Activated CD8-positive, alpha-beta memory T cell treated with anti-CD3 and anti-CD28 coated beads, Interleukin-2, amount 10 ng/mL, durations not matched to agents 7 days and 5 days (primary cell): ENCODE results near the gene WDFY4. TPM values are rescaled to one million over a fixed set of nuclear protein-coding genes. Genes with fewer than 3 reads are reported as not detected.

Source experiments
- ATAC-seq: fragments of 150-1000 bp; cut with Tn5 transposase; one replicate; pipeline ENCODE4 v1.10.0; 2021; ENCODE audit warnings: moderate library complexity
- CTCF ChIA-PET: fragments of 350-600 bp; sonication (Branson Sonifier 250); formaldehyde crosslinking; loops from one replicate; lab custom pipeline; 2021; ENCODE audit warnings: antibody characterized with exemption; lab: Charles Lee
- DNase-seq: peaks from one replicate; pipeline ENCODE4 v3.0.0-alpha.2; 2020
- H3K27ac Mint-ChIP-seq: one replicate; pipeline ENCODE4 v1.8.0; 2021; ENCODE audit warnings: mild to moderate bottlenecking, mixed read lengths
- H3K27me3 Mint-ChIP-seq: one replicate; pipeline ENCODE4 v1.8.0; 2021; ENCODE audit warnings: mixed read lengths
- H3K36me3 Mint-ChIP-seq: one replicate; pipeline ENCODE4 v1.8.0; 2021; ENCODE audit warnings: mild to moderate bottlenecking, mixed read lengths
- H3K4me1 Mint-ChIP-seq: one replicate; pipeline ENCODE4 v1.8.0; 2021; ENCODE audit warnings: mixed read lengths
- H3K4me3 Mint-ChIP-seq: one replicate; pipeline ENCODE4 v1.8.0; 2021; ENCODE audit warnings: mild to moderate bottlenecking, moderate library complexity, mixed read lengths
- H3K9me3 Mint-ChIP-seq: one replicate; pipeline ENCODE4 v1.8.0; 2022; ENCODE audit warnings: low read depth, mixed read lengths
- total RNA-seq, 2 experiments: library from RNA; stranded (reverse); gene quantifications; one replicate each; pipeline ENCODE4 v1.2.3, GENCODE V29; 2021

WDFY4 gene
- total RNA-seq, 2 experiments from 2014 or later = 0.06 TPM; not detected in 1

- Mint-ChIP-seq H3K9me3 (no peaks in the 10 kb centered on the region), H3K4me3 (no peak overlapping the region), H3K27ac (no peak overlapping the region), H3K36me3 (no peaks in the 10 kb centered on the region), H3K27me3 (peaks cover 10% of the 10 kb centered on the region), H3K4me1 (no peaks in the 10 kb centered on the region)
- DNase-seq (no peak), ATAC-seq (no peak)
- CTCF ChIA-PET = no interaction called here
Observed at GRCh38 chr10:48965460-48965859, 280.8 kb downstream of the WDFY4 start.

- peaks cover 3% of the 10 kb centered on the region for H3K27me3 Mint-ChIP-seq
- no peak overlapping the region for H3K27ac Mint-ChIP-seq
- H3K9me3 Mint-ChIP-seq = no peaks in the 10 kb centered on the region
- no peaks in the 10 kb centered on the region for H3K36me3 Mint-ChIP-seq
- CTCF ChIA-PET = no interaction called here
- ATAC-seq = no peak
- peaks cover 2% of the 10 kb centered on the region for H3K4me1 Mint-ChIP-seq
- DNase-seq = no peak
- H3K4me3 Mint-ChIP-seq = no peak overlapping the region
Observed at GRCh38 chr10:48968036-48968435, 283.4 kb downstream of the WDFY4 start.

- H3K27ac Mint-ChIP-seq = no peak overlapping the region
- ATAC-seq (no peak), DNase-seq (no peak)
- no peaks in the 10 kb centered on the region for H3K9me3 Mint-ChIP-seq
- peaks cover 2% of the 10 kb centered on the region for H3K4me1 Mint-ChIP-seq
- H3K27me3 Mint-ChIP-seq = peaks cover 3% of the 10 kb centered on the region
- CTCF ChIA-PET = no interaction called here
- H3K36me3 Mint-ChIP-seq = no peaks in the 10 kb centered on the region
- no peak overlapping the region for H3K4me3 Mint-ChIP-seq
Observed at GRCh38 chr10:48970046-48970445, 285.4 kb downstream of the WDFY4 start.

GRCh38 chr10:48970654-48971053 lies 286.0 kb downstream of the WDFY4 start:
- H3K27ac Mint-ChIP-seq = no peak overlapping the region
- H3K4me1 Mint-ChIP-seq = peaks cover 2% of the 10 kb centered on the region
- DNase-seq (no peak), ATAC-seq (no peak)
- H3K36me3 Mint-ChIP-seq = no peaks in the 10 kb centered on the region
- H3K9me3 Mint-ChIP-seq = no peaks in the 10 kb centered on the region
- CTCF ChIA-PET = no interaction called here
- peaks cover 3% of the 10 kb centered on the region for H3K27me3 Mint-ChIP-seq
- H3K4me3 Mint-ChIP-seq = no peak overlapping the region

- Mint-ChIP-seq H3K9me3 (no peaks in the 10 kb centered on the region), H3K27me3 (peaks cover 3% of the 10 kb centered on the region), H3K27ac (no peak overlapping the region), H3K36me3 (no peaks in the 10 kb centered on the region), H3K4me3 (no peak overlapping the region), H3K4me1 (peaks cover 2% of the 10 kb centered on the region)
- CTCF ChIA-PET = no interaction called here
- DNase-seq (no peak), ATAC-seq (no peak)
Observed at GRCh38 chr10:48973065-48973464, 288.4 kb downstream of the WDFY4 start.

GRCh38 chr10:48974510-48975156 lies 290.0 kb downstream of the WDFY4 start:
- H3K36me3 Mint-ChIP-seq = no peaks in the 10 kb centered on the region
- H3K4me3 Mint-ChIP-seq = no peak overlapping the region
- CTCF ChIA-PET = interaction anchor here (1.0 to 1.2 kb wide), 2 partner anchors 318 to 538 kb away, joined by 3 to 4 read pairs; no protein-coding TSS in a partner anchor
- DNase-seq (no peak), ATAC-seq (no peak)
- peaks cover 3% of the 10 kb centered on the region for H3K27me3 Mint-ChIP-seq
- H3K9me3 Mint-ChIP-seq = no peaks in the 10 kb centered on the region
- H3K4me1 Mint-ChIP-seq = peaks cover 2% of the 10 kb centered on the region
- H3K27ac Mint-ChIP-seq = no peak overlapping the region

- ATAC-seq (no peak), DNase-seq (no peak)
- Mint-ChIP-seq H3K4me3 (no peak overlapping the region), H3K36me3 (no peaks in the 10 kb centered on the region), H3K4me1 (no peaks in the 10 kb centered on the region), H3K27ac (no peak overlapping the region), H3K27me3 (peaks cover 3% of the 10 kb centered on the region), H3K9me3 (no peaks in the 10 kb centered on the region)
- CTCF ChIA-PET = interaction anchor here (0.8 to 1.1 kb wide), 3 partner anchors 188 to 533 kb away, joined by 3 to 4 read pairs (median 3); no protein-coding TSS in a partner anchor
Observed at GRCh38 chr10:48976196-48976595, 291.5 kb downstream of the WDFY4 start.

GRCh38 chr10:48978318-48978717 lies 293.6 kb downstream of the WDFY4 start:
- no peaks in the 10 kb centered on the region for H3K36me3 Mint-ChIP-seq
- no peak overlapping the region for H3K27ac Mint-ChIP-seq
- no peak for ATAC-seq
- no peaks in the 10 kb centered on the region for H3K4me1 Mint-ChIP-seq
- no peak overlapping the region for H3K4me3 Mint-ChIP-seq
- no peaks in the 10 kb centered on the region for H3K9me3 Mint-ChIP-seq
- no peaks in the 10 kb centered on the region for H3K27me3 Mint-ChIP-seq
- DNase-seq = no peak
- CTCF ChIA-PET = interaction anchor here (1.7 to 3.3 kb wide), 2 partner anchors 186 to 533 kb away, joined by 4 to 9 read pairs; no protein-coding TSS in a partner anchor

- ATAC-seq = peak; percentile 66
- Mint-ChIP-seq H3K36me3 (no peaks in the 10 kb centered on the region), H3K27ac (no peak overlapping the region), H3K27me3 (no peaks in the 10 kb centered on the region), H3K4me1 (no peaks in the 10 kb centered on the region), H3K4me3 (no peak overlapping the region), H3K9me3 (no peaks in the 10 kb centered on the region)
- peak; percentile 61 for DNase-seq
- CTCF ChIA-PET = interaction anchor here (1.0 to 3.5 kb wide), 5 partner anchors 183 to 537 kb away, joined by 3 to 9 read pairs (median 5); no protein-coding TSS in a partner anchor
Observed at GRCh38 chr10:48981310-48981907, 296.7 kb downstream of the WDFY4 start.

- Mint-ChIP-seq H3K4me1 (no peaks in the 10 kb centered on the region), H3K9me3 (no peaks in the 10 kb centered on the region), H3K36me3 (no peaks in the 10 kb centered on the region), H3K4me3 (no peak overlapping the region), H3K27me3 (no peaks in the 10 kb centered on the region), H3K27ac (no peak overlapping the region)
- no peak for DNase-seq
- no peak for ATAC-seq
- CTCF ChIA-PET = interaction anchor here (1.0 to 3.5 kb wide), 6 partner anchors 26 to 536 kb away, joined by 3 to 9 read pairs (median 4); no protein-coding TSS in a partner anchor
Observed at GRCh38 chr10:48982584-48982983, 297.9 kb downstream of the WDFY4 start.

- no peaks in the 10 kb centered on the region for H3K27me3 Mint-ChIP-seq
- H3K36me3 Mint-ChIP-seq = no peaks in the 10 kb centered on the region
- H3K27ac Mint-ChIP-seq = no peak overlapping the region
- DNase-seq = no peak
- no peak for ATAC-seq
- CTCF ChIA-PET = no interaction called here
- no peaks in the 10 kb centered on the region for H3K9me3 Mint-ChIP-seq
- no peaks in the 10 kb centered on the region for H3K4me1 Mint-ChIP-seq
- no peak overlapping the region for H3K4me3 Mint-ChIP-seq
Observed at GRCh38 chr10:48983648-48984351, 299.1 kb downstream of the WDFY4 start.

GRCh38 chr10:48985621-48986158 lies 301.0 kb downstream of the WDFY4 start:
- Mint-ChIP-seq H3K27ac (no peak overlapping the region), H3K27me3 (no peaks in the 10 kb centered on the region), H3K36me3 (no peaks in the 10 kb centered on the region), H3K9me3 (no peaks in the 10 kb centered on the region), H3K4me1 (no peaks in the 10 kb centered on the region), H3K4me3 (no peak overlapping the region)
- ATAC-seq = no peak
- CTCF ChIA-PET = no interaction called here
- no peak for DNase-seq

GRCh38 chr10:48990226-48990625 lies 305.6 kb downstream of the WDFY4 start:
- CTCF ChIA-PET = no interaction called here
- DNase-seq (no peak), ATAC-seq (no peak)
- no peaks in the 10 kb centered on the region for H3K4me1 Mint-ChIP-seq
- H3K9me3 Mint-ChIP-seq = no peaks in the 10 kb centered on the region
- no peak overlapping the region for H3K27ac Mint-ChIP-seq
- H3K4me3 Mint-ChIP-seq = no peak overlapping the region
- H3K36me3 Mint-ChIP-seq = no peaks in the 10 kb centered on the region
- peaks cover 2% of the 10 kb centered on the region for H3K27me3 Mint-ChIP-seq
